Neural progenitor cell (in vitro differentiated cells): Measurements from ENCODE around the gene STX11.

Source experiments
- CTCF ChIP-seq: fragments of 200-600 bp; sonication (generic); IDR thresholded peaks from 2 replicates; pipeline ENCODE4 v1.5.1; 2017; ENCODE audit warnings: antibody characterized with exemption, mild to moderate bottlenecking
- EZH2 ChIP-seq: fragments of 200-600 bp; sonication (generic); IDR thresholded peaks from 2 replicates; pipeline ENCODE4 v1.6.1; 2017; ENCODE audit warnings: antibody characterized with exemption, mild to moderate bottlenecking, moderate library complexity
- EZH2phosphoT487 ChIP-seq: fragments of 200-600 bp; sonication (generic); IDR thresholded peaks from 2 replicates; pipeline ENCODE4 v1.6.1; 2017; ENCODE audit warnings: antibody characterized with exemption

GRCh38 chr6:144217797-144218196 is 67.5 kb downstream of the STX11 start:
- TF ChIP-seq CTCF, result no peak
- TF ChIP-seq EZH2, result no peak
- no peak for TF ChIP-seq EZH2phosphoT487
